GM21447 (cell line): ENCODE results near the gene TMTC2.
"Not testable (repeated sequence)": the region's sequence is repeated elsewhere in the genome, so short reads cannot be mapped to it uniquely, and the experiment has no call there.

ENCODE experiments used
- ATAC-seq: cut with Tn5 transposase; IDR thresholded peaks from one replicate; pipeline ENCODE4 v1.9.1; 2021; ENCODE audit not compliant: unreplicated experiment

Gene TMTC2

GRCh38 chr12:82783435-82783834 is 96.7 kb downstream of the TMTC2 start:
- ATAC-seq = no peak

- no peak for ATAC-seq
Observed at GRCh38 chr12:82787016-82787415, 100.3 kb downstream of the TMTC2 start.

- no peak for ATAC-seq
Observed at GRCh38 chr12:82788594-82788993, 101.9 kb downstream of the TMTC2 start.

GRCh38 chr12:82789674-82790073 is 103.0 kb downstream of the TMTC2 start:
- ATAC-seq = no peak

GRCh38 chr12:82793751-82794281 is 107.1 kb downstream of the TMTC2 start:
- ATAC-seq = no peak

GRCh38 chr12:82797480-82797879 is 110.8 kb downstream of the TMTC2 start:
- no peak for ATAC-seq

GRCh38 chr12:82800185-82800584 is 113.5 kb downstream of the TMTC2 start:
- no peak for ATAC-seq

GRCh38 chr12:82801951-82802610 is 115.4 kb downstream of the TMTC2 start:
- no peak for ATAC-seq

GRCh38 chr12:82803201-82803600 is 116.5 kb downstream of the TMTC2 start:
- no peak for ATAC-seq

GRCh38 chr12:82804601-82805000 is 117.9 kb downstream of the TMTC2 start:
- no peak for ATAC-seq

GRCh38 chr12:82805004-82805403 is 118.3 kb downstream of the TMTC2 start:
- not testable (repeated sequence) for ATAC-seq

- no peak for ATAC-seq
Observed at GRCh38 chr12:82805812-82806497, 119.2 kb downstream of the TMTC2 start.

- no peak for ATAC-seq
Observed at GRCh38 chr12:82807132-82807737, 120.5 kb downstream of the TMTC2 start.

- no peak for ATAC-seq
Observed at GRCh38 chr12:82810568-82810967, 123.9 kb downstream of the TMTC2 start.

GRCh38 chr12:82817368-82817767 is 130.7 kb downstream of the TMTC2 start:
- ATAC-seq = no peak

- ATAC-seq = no peak
Observed at GRCh38 chr12:82818271-82819035, 131.7 kb downstream of the TMTC2 start.

- ATAC-seq = no peak
Observed at GRCh38 chr12:82826505-82826904, 139.8 kb downstream of the TMTC2 start.

GRCh38 chr12:82832096-82832495 is 145.4 kb downstream of the TMTC2 start:
- no peak for ATAC-seq

- ATAC-seq = no peak
Observed at GRCh38 chr12:82832981-82833380, 146.3 kb downstream of the TMTC2 start.

- no peak for ATAC-seq
Observed at GRCh38 chr12:82833481-82833880, 146.8 kb downstream of the TMTC2 start.

GRCh38 chr12:82835217-82835616 is 148.5 kb downstream of the TMTC2 start:
- ATAC-seq = no peak
